DND-41 (cell line): ENCODE measurements around the gene KAT6B.

Source experiments
- ATAC-seq: fragments of 200-7000 bp; cut with Tn5 transposase; 3 replicates; pipeline ENCODE4 v1.9.1; 2021; ENCODE audit warnings: low read depth; ENCODE audit not compliant: insufficient read depth
- DNase-seq: peaks from one replicate; pipeline ENCODE4 v3.0.0-alpha.2; 2020
- H2AFZ ChIP-seq: 2 replicates; pipeline ENCODE4 v1.6.0; 2012; ENCODE audit warnings: low read depth, low read length
- H3K27ac ChIP-seq: 2 replicates; pipeline ENCODE4 v1.5.1; 2012; ENCODE audit warnings: low read length, inconsistent platforms
- H3K27me3 ChIP-seq: fragments of 200-600 bp; sonication (generic); 2 replicates; pipeline ENCODE4 v1.6.0; 2012; ENCODE audit warnings: low read length, mild to moderate bottlenecking, inconsistent platforms; ENCODE audit not compliant: insufficient read depth, poor library complexity
- H3K36me3 ChIP-seq: 2 replicates; pipeline ENCODE4 v1.5.1; 2012; ENCODE audit warnings: low read length, inconsistent platforms; ENCODE audit not compliant: insufficient read depth
- H3K4me1 ChIP-seq: 2 replicates; pipeline ENCODE4 v1.5.1; 2012; ENCODE audit warnings: mild to moderate bottlenecking, low read length; ENCODE audit not compliant: insufficient read depth
- H3K4me2 ChIP-seq: 2 replicates; pipeline ENCODE4 v1.6.0; 2012; ENCODE audit warnings: mild to moderate bottlenecking, moderate library complexity, low read length, inconsistent platforms; ENCODE audit not compliant: insufficient read depth
- H3K4me3 ChIP-seq, 2 experiments: fragments of 200-600 bp in 1 of 2; shearing (Covaris generic) in 1 of 2; 2 replicates each; pipeline ENCODE4 v1.5.1; 2012 to 2016; ENCODE audit warnings: inconsistent platforms in 2 of 2, low read length in 2 of 2, mild to moderate bottlenecking in 2 of 2, low read depth in 1 of 2, moderate library complexity in 1 of 2
- H3K79me2 ChIP-seq: 2 replicates; pipeline ENCODE4 v1.6.0; 2012; ENCODE audit warnings: low read length, inconsistent platforms; ENCODE audit not compliant: insufficient read depth
- H3K9ac ChIP-seq: 2 replicates; pipeline ENCODE4 v1.6.0; 2012; ENCODE audit warnings: low read depth, mild to moderate bottlenecking, inconsistent platforms, low read length, moderate library complexity
- H3K9me3 ChIP-seq: 2 replicates; pipeline ENCODE4 v1.5.1; 2012; ENCODE audit warnings: low read length, moderate library complexity, mild to moderate bottlenecking, inconsistent platforms; ENCODE audit not compliant: insufficient read depth, severe bottlenecking
- H4K20me1 ChIP-seq: 2 replicates; pipeline ENCODE4 v1.6.0; 2012; ENCODE audit warnings: low read length; ENCODE audit not compliant: insufficient read depth
- EZH2 ChIP-seq: IDR thresholded peaks from 3 replicates; pipeline ENCODE4 v1.6.1; 2012; ENCODE audit warnings: borderline replicate concordance, low read depth, mild to moderate bottlenecking, moderate library complexity, low read length, inconsistent platforms; ENCODE audit not compliant: severe bottlenecking
- TF ChIP-seq, protein P1 (sequence below): IDR thresholded peaks from 2 replicates; pipeline ENCODE4 v1.5.1; 2012; ENCODE audit warnings: borderline replicate concordance, low read length, moderate library complexity, mild to moderate bottlenecking; ENCODE audit not compliant: poor library complexity, severe bottlenecking; ENCODE audit errors: extremely low read depth

KAT6B gene

DNA sequence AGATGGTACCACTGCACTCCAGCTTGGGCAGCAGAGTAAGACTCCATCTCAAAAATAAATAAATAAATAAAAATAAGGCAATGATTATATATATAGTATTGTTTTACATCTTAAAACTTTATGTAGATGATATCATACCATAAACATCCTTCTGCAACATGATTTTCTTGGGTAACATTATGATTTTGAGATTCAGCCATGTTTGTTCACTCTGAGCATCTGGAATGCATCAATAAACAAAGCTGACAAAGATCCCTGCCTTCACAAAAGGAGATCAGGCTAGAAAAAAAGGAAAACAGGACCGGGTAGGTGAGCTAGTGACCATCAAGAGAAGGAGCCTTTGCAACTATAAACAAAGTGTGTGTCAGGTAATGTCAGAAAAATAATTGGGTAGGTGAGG, 31.9 kb upstream of the KAT6B start:
- H3K79me2 ChIP-seq = no peaks in the 10 kb centered on the region
- H3K27ac ChIP-seq = no peak overlapping the region
- H3K9ac ChIP-seq = no peak overlapping the region
- H3K36me3 ChIP-seq = no peaks in the 10 kb centered on the region
- no peak for TF ChIP-seq EZH2
- TF ChIP-seq, protein P1, sequence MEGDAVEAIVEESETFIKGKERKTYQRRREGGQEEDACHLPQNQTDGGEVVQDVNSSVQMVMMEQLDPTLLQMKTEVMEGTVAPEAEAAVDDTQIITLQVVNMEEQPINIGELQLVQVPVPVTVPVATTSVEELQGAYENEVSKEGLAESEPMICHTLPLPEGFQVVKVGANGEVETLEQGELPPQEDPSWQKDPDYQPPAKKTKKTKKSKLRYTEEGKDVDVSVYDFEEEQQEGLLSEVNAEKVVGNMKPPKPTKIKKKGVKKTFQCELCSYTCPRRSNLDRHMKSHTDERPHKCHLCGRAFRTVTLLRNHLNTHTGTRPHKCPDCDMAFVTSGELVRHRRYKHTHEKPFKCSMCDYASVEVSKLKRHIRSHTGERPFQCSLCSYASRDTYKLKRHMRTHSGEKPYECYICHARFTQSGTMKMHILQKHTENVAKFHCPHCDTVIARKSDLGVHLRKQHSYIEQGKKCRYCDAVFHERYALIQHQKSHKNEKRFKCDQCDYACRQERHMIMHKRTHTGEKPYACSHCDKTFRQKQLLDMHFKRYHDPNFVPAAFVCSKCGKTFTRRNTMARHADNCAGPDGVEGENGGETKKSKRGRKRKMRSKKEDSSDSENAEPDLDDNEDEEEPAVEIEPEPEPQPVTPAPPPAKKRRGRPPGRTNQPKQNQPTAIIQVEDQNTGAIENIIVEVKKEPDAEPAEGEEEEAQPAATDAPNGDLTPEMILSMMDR = no peak
- H3K4me1 ChIP-seq = peaks cover 6% of the 10 kb centered on the region; the same call in 1 of the 2 replicates
- no peak overlapping the region for H3K4me3 ChIP-seq
- no peaks in the 10 kb centered on the region for H3K27me3 ChIP-seq
- no peaks in the 10 kb centered on the region for H4K20me1 ChIP-seq
- ATAC-seq = no peak
- no peak overlapping the region for H3K4me2 ChIP-seq
- H2AFZ ChIP-seq = no peak overlapping the region
- DNase-seq = no peak
- no peaks in the 10 kb centered on the region for H3K9me3 ChIP-seq

DNA sequence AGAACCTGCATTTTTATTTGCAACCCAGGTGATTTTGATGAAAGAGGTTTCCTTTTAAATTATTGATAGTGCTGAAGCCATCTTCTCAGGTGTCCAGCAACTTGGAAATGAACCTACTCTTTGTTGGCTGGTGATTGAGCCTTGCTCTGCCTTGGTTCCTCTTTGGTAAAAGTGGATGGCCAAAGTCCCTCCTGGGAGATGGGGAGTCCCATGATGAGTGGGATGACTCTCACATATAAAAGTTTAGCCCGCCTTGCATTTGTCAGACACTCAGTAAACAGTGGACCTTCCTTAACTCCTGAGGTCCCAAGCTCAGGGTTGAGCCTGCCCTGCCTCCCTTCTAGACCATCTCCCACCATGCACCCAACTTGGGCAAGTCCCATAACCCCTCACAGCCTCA, 28.9 kb upstream of the KAT6B start:
- no peaks in the 10 kb centered on the region for H3K9me3 ChIP-seq
- H3K79me2 ChIP-seq = no peaks in the 10 kb centered on the region
- H3K9ac ChIP-seq = no peak overlapping the region
- no peaks in the 10 kb centered on the region for H4K20me1 ChIP-seq
- no peak overlapping the region for H3K4me3 ChIP-seq
- no peak for DNase-seq
- no peak overlapping the region for H2AFZ ChIP-seq
- ATAC-seq = no peak
- H3K4me1 ChIP-seq = peaks cover 6% of the 10 kb centered on the region; the same call in 1 of the 2 replicates
- no peak overlapping the region for H3K27ac ChIP-seq
- H3K4me2 ChIP-seq = no peak overlapping the region
- TF ChIP-seq, protein P1 = no peak
- TF ChIP-seq EZH2 = no peak
- H3K27me3 ChIP-seq = no peaks in the 10 kb centered on the region
- H3K36me3 ChIP-seq = no peaks in the 10 kb centered on the region

DNA sequence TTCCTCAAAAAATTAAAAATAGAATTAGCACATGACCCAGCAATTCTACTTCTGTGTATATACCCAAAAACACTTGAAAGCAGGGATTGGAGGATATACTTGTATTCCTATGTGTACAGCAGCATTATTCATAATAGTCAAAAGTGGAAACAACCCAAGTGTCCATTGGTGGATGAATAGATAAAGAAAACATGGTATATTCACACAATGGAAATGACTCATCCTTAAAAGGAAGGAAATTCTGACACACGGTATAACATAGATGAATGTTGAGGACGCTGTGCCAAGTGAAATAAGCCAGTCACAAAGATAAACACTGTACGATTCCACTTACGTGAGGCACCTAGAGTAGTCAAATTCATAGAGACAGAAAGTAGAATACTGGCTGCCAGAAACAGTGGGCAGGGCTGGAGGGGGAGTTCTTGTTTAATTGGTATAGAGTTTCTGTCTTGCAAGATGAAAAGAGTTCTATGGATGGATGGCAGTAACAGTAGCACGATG, 26.6 kb upstream of the KAT6B start:
- H3K9me3 ChIP-seq = no peaks in the 10 kb centered on the region
- H2AFZ ChIP-seq = no peak overlapping the region
- no peaks in the 10 kb centered on the region for H3K27me3 ChIP-seq
- ATAC-seq (no peak), DNase-seq (no peak)
- no peaks in the 10 kb centered on the region for H3K36me3 ChIP-seq
- no peaks in the 10 kb centered on the region for H4K20me1 ChIP-seq
- no peak overlapping the region for H3K27ac ChIP-seq
- H3K4me1 ChIP-seq = peaks cover 6% of the 10 kb centered on the region; the same call in 1 of the 2 replicates
- H3K79me2 ChIP-seq = no peaks in the 10 kb centered on the region
- no peak overlapping the region for H3K4me3 ChIP-seq
- no peak overlapping the region for H3K4me2 ChIP-seq
- no peak for TF ChIP-seq EZH2
- TF ChIP-seq, protein P1 = no peak
- H3K9ac ChIP-seq = no peak overlapping the region
